Stimulated activated CD8-positive, alpha-beta memory T cell treated with anti-CD3 and anti-CD28 coated beads, Interleukin-15, amount 100 ng/mL, for 1 hour (primary cell): ENCODE results near the gene RASSF5.
A peak's percentile ranks its signal among the peaks of the same experiment; 100 is the strongest.
"Not testable (repeated sequence)": the region's sequence is repeated elsewhere in the genome, so short reads cannot be mapped to it uniquely, and the experiment has no call there.

Experiments used
- DNase-seq: peaks from one replicate; pipeline ENCODE4 v3.0.0-alpha.2; 2020; ENCODE audit warnings: low read depth

The RASSF5 gene

DNA sequence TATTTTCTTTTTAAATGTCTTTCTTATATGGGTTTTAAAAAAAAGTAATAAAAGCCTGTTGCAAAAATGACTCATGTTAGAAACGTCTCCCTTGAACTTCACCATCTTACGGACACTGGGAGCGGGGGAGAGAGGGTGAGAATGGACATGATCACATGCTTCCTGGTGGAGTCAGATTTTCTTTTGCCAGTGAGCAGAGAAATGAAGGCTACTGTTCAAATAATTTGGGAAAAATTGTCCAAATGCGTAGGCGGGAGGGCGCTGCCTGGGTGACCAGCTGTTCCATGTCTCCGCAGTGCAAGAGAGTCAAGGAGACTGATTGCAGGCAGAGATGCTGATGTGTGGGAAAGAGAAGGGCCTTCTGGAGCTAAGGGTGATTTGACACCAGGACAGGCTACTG lies 81.9 kb downstream of the RASSF5 start:
- DNase-seq: no peak

DNA sequence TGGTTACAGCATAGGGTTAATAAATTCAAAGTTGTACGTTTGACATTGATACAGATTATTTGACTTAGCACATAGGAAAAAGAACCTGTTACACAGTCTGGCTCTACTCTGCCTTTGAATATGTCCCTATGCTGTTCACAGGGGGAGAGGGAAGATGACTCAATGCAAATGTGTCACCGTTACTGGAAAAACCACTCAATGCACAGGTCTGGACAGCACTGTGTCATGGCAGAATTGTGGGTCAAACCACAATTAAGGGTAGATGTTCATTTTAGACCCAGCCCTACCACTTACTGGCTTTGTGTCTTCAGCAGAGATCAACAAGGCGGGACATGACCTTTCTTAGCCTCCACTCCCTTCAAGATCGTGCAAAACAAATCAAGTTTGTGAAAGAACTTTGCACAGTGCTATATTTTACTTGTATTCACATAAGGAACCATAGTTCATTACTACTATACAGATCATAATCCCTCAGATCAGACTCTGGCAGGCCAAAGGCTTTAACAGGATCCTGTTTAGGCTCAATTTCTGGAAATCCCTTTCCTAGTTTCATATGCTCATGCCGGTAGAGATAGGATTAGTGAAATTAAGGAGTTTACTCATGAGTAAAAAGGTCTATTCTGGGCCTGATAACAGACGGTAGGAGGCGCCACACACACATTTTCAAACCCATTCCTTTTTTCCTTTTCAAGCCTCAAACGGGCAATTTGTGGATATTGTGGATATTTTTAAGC lies 82.9 kb downstream of the RASSF5 start:
- no peak for DNase-seq

DNA sequence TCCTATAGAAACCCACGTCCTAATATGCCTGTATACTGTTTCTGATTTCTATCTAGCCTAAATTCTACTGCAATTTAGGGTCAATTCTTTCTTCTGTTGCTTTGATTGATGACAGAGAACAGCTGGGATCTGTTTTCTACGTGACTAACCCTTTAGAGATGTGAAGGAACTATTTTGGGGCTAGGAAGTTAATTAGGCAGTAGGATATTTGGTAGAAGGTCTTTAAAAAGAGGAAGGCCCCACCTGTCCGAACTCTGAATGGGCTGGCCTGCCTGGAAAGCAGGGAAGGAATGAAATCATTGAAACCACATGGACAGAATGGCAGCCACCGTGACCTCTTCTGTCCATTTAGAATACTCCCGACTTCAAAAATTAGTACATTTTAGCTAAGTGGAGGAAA lies 83.9 kb downstream of the RASSF5 start:
- DNase-seq: no peak

- DNase-seq: no peak
Measured at GRCh38 chr1:206591696-206592095, 84.4 kb downstream of the RASSF5 start.

- DNase-seq: no peak
Measured at GRCh38 chr1:206593351-206593925, 86.1 kb downstream of the RASSF5 start.

GRCh38 chr1:206595581-206596318 lies 88.4 kb downstream of the RASSF5 start:
- no peak for DNase-seq

DNA sequence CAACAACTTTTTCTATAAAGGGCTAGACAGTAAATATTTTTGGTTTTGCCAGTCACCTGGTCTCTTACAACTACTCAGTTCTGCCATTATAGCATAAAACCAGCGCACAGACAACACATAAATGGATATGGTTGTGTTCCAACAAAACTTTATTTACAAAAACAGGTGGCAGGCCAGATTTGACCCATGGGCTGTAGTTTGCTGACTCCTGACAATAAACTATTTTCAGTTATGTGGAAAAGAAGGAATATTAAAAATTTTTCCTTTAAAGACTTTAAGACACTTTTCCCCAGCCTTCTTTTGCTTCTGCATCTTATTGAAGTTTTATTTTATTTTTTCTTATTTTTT lies 89.0 kb downstream of the RASSF5 start:
- no peak for DNase-seq

- no peak for DNase-seq
Measured at GRCh38 chr1:206600527-206600926, 93.2 kb downstream of the RASSF5 start.

DNA sequence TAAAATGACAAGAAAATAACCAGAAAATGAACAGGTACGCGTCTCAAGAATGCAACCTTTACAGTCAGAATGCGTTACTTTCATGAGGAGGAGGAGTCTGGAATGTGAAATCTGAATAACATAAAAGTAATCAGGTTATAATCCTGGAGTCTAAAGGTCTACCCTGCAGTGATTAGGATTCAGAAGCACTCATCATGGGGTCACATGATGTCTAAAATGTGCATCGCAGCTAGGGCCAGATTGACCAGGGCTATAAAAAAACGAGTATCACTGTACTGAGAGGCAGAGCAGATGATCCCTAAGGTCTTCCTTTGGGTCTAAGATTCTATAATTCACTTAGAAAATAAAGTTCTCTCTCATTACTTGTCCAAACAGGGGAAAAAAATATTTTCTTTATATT lies 97.5 kb downstream of the RASSF5 start:
- no peak for DNase-seq

- DNase-seq: no peak
Measured at GRCh38 chr1:206606867-206607266, 99.5 kb downstream of the RASSF5 start.

DNA sequence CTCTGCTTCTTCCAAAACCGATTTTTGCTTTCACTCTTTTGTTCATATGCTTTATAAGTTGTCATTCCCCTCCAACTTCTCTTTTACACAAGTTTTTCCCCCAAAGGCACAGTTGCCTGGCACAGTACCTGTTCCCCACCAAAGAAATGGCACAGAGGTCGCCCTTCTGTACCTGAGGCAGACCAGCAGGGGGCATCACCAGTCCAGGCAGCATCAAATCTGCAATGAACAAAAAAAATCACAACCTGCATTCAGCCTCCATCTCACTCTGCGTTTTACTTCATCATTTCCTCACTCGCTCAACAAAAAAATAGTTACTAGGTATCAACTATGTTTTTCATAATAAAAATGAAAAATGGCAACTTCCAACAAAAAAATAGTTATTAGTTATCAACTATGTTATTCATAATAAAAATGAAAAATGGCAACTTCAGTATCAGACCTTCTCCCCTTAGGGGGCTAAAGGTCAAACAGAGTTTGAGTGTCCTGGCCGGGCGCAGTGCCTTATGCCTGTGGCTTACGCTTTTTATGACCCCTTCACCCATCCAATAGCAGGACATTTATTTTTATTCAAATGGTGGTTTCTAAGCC lies 100.9 kb downstream of the RASSF5 start:
- DNase-seq: peak; percentile 22

- DNase-seq: no peak
Measured at GRCh38 chr1:206609229-206609991, 102.1 kb downstream of the RASSF5 start.

GRCh38 chr1:206612129-206612876 lies 105.0 kb downstream of the RASSF5 start, which contains the start of gene EIF2D:
Gene EIF2D, minus strand, starts transcription at chr1:206612465. Its CDS starts 123 bp downstream, at chr1:206612342.
- peak; percentile 89 for DNase-seq

GRCh38 chr1:206626396-206626795 lies 119.1 kb downstream of the RASSF5 start:
- not testable (repeated sequence) for DNase-seq

DNA sequence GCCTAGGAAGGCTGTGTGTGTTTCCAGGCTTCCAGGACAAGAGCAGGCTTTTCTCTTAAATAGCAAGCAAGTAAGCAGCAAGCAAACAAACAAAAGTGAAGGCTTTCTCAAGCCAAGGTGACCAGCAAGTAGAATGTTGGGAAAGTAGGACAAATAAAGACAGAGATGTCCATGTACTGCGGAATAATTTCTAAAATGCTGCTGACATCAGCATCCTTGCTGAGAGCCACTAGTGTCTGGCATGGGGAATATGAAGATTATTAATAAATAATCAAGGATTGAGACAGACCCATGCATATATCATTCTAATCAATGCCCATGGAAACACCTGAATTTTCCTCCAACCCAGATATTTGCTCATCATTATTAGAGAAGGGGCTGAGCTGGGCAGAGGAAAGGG lies 121.6 kb downstream of the RASSF5 start:
- no peak for DNase-seq

- DNase-seq: no peak
Measured at GRCh38 chr1:206631085-206631509, 123.8 kb downstream of the RASSF5 start.

DNA sequence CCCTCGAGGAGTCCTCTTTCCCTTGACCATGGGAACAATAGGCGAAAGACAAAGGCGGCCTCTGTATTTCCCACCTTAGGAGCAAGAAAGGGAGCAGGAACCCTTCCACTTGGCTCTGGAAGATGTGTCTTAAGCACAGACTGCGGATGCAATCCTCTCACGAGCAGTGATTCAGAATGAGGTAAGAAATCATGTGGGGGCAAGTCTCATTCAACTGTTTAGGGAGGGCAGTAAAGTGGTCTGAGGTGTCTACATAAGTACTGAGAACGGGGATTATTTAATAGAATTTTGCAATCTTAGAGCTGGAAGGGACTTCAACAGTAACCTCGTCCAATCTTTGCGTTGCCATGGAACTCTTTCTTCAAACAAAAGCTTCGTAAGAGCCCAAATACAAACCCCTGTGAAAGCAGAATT lies 126.4 kb downstream of the RASSF5 start:
- DNase-seq: no peak

GRCh38 chr1:206634365-206635079 lies 127.2 kb downstream of the RASSF5 start:
- DNase-seq: peak; percentile 61

DNA sequence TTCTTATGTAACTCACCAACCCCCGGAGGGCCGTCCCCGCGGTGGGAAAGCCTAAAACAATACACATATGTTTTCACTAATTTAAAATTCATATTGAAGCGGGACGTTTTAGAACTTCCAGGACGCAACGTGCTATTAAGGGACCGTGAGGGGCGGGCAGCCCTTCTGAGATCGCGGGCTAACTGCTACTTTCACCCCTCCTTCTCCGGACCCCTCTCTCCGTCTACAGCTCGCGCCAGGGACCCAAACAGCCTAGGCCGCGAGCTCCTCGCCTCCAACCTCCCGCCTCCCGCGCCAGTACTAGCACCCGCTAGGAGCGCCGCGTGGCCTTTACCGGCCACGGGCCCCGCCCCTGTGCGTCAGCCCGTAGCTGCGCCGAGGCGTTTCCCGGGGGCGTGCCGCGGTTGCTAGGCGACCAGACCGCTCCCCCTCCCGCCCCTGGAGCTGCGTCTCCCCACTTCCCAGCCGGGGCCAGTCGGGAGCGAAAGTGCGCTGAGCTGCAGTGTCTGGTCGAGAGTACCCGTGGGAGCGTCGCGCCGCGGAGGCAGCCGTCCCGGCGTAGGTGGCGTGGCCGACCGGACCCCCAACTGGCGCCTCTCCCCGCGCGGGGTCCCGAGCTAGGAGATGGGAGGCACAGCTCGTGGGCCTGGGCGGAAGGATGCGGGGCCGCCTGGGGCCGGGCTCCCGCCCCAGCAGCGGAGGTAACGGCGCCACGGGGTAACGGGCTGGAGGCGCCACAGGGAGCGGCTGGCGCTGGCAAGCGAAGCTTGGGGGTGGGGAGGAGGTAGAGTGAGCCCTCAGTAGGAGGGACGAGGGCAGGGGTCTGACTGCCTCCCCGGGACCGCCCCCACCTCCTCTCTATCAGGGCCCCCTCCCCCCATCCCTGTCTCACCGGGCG lies 128.0 kb downstream of the RASSF5 start, which contains the start of gene DYRK3:
TSS of gene DYRK3 (plus strand) at position 457 of the 898 bp plus-strand sequence. CDS start at position 625, 168 bp downstream.
- peak; percentile 75 for DNase-seq
